CD4-positive, alpha-beta T cell (primary cell): ENCODE results near the gene MEX3C. TPM values are rescaled to one million over a fixed set of nuclear protein-coding genes. Genes with fewer than 3 reads are reported as not detected.

Experiments
- ATAC-seq: fragments of 200-7000 bp; cut with Tn5 transposase; one replicate; pipeline ENCODE4 v1.10.0; 2022; ENCODE audit warnings: mild to moderate bottlenecking; ENCODE audit not compliant: poor library complexity
- CTCF ChIA-PET: fragments of 350-600 bp; sonication (Branson Sonifier 250); formaldehyde crosslinking; loops from one replicate; lab custom pipeline; 2021; ENCODE audit warnings: antibody characterized with exemption, inconsistent platforms; lab: Charles Lee
- POLR2A ChIA-PET: fragments of 350-600 bp; sonication (Branson Sonifier 250); formaldehyde crosslinking; loops from one replicate; lab custom pipeline; 2021; ENCODE audit warnings: antibody characterized with exemption, inconsistent platforms; lab: Charles Lee
- DNase-seq, 14 experiments: peaks; one replicate each; pipeline ENCODE4 v3.0.0-alpha.2; 2013 to 2020; ENCODE audit warnings: mixed read lengths in 2 of 14
- H3K27ac ChIP-seq, 2 donors: one replicate each; pipeline versions ENCODE4 v1.5.1 to v1.7.0; 2013; ENCODE audit warnings: low read length in 2 of 2, low read depth in 1 of 2, mild to moderate bottlenecking in 1 of 2
- H3K27me3 ChIP-seq, 2 experiments: 1 replicate in 1 of 2; 2 replicates in 1 of 2; pipeline versions ENCODE4 v1.6.1 to v1.7.0; 2013; ENCODE audit warnings: low read length in 2 of 2, control low read depth in 1 of 2, mild to moderate bottlenecking in 1 of 2, moderate library complexity in 1 of 2; ENCODE audit not compliant: insufficient read depth in 2 of 2, control insufficient read depth in 1 of 2
- H3K36me3 ChIP-seq: one replicate; pipeline ENCODE4 v1.6.1; 2013; ENCODE audit warnings: low read length, control low read depth; ENCODE audit not compliant: insufficient read depth
- H3K4me1 ChIP-seq: one replicate; pipeline ENCODE4 v1.6.1; 2013; ENCODE audit warnings: low read length, control low read depth; ENCODE audit not compliant: insufficient read depth
- H3K4me3 ChIP-seq: one replicate; pipeline ENCODE4 v1.5.1; 2013; ENCODE audit warnings: mild to moderate bottlenecking, low read length, moderate library complexity
- H3K9me3 ChIP-seq, 2 experiments: 1 replicate in 1 of 2; 2 replicates in 1 of 2; pipeline versions ENCODE4 v1.6.1 to v1.7.0; 2013; ENCODE audit warnings: low read length in 2 of 2, mild to moderate bottlenecking in 2 of 2, control low read depth in 1 of 2, moderate library complexity in 1 of 2; ENCODE audit not compliant: control insufficient read depth in 1 of 2, insufficient read depth in 1 of 2
- H3K27ac Mint-ChIP-seq: one replicate; pipeline ENCODE4 v1.8.0; 2020; ENCODE audit warnings: mixed read lengths
- H3K27me3 Mint-ChIP-seq: one replicate; pipeline ENCODE4 v1.8.0; 2021; ENCODE audit warnings: mixed read lengths
- H3K36me3 Mint-ChIP-seq: one replicate; pipeline ENCODE4 v1.8.0; 2021; ENCODE audit warnings: low read depth, mixed read lengths
- H3K4me1 Mint-ChIP-seq: one replicate; pipeline ENCODE4 v1.8.0; 2021; ENCODE audit warnings: low read depth, mixed read lengths
- H3K4me3 Mint-ChIP-seq: one replicate; pipeline ENCODE4 v1.8.0; 2020; ENCODE audit warnings: mild to moderate bottlenecking, mixed read lengths
- H3K9me3 Mint-ChIP-seq: one replicate; pipeline ENCODE4 v1.8.0; 2020; ENCODE audit warnings: mixed read lengths
- intact Hi-C, 2 experiments: fragments of 100-400 bp; cut with DNase I in 1 of 2; cut with micrococcal nuclease in 1 of 2; formaldehyde crosslinking; loops; one replicate each; pipeline versions ENCODE4 v1.15.1 to v1.9.0; 2023 to 2025; cut with DNase I, micrococcal nuclease
- total RNA-seq, 174 experiments: library from RNA in 2 of 174; stranded (reverse) in 2 of 174; gene quantifications; one replicate each; pipeline ENCODE4 v1.2.3 and lab custom pipeline; 2021 to 2026
- TF ChIP-seq, protein P1 (sequence below): fragments of 200-600 bp; IDR thresholded peaks from one replicate; pipeline ENCODE4 v1.8.0; 2022; ENCODE audit warnings: antibody characterized with exemption, mild to moderate bottlenecking

The MEX3C gene
- total RNA-seq, 2 experiments from 2014 or later, result 70.8 to 76.1 TPM

DNA sequence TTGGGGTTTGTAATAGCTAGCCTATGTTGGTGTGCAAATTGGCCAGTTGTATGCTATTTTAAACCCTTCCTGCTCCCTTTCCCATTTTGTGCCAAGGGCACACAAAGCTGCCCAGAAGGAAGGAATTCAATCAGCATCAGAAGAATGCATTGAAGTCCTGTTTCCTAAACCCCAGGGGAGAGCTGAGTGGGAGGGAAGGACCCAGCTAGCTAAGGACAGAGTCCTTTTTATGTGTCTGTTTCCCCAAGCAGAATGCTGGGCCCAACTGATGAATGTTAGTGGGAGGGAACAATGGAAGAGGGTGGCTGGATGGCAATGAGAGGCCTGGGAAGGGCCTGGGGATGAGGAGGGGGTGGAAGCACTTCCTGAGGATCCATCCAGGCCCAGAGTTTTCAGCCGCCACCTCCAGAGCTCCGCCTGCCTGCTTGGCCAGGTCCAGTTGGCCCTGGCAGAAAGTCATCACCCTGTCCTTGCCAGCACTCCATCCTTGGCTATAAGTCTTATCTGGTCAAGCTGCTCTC is 32.7 kb downstream of the MEX3C start:
- H3K36me3 Mint-ChIP-seq, result no peaks in the 10 kb centered on the region
- TF ChIP-seq, protein P1, sequence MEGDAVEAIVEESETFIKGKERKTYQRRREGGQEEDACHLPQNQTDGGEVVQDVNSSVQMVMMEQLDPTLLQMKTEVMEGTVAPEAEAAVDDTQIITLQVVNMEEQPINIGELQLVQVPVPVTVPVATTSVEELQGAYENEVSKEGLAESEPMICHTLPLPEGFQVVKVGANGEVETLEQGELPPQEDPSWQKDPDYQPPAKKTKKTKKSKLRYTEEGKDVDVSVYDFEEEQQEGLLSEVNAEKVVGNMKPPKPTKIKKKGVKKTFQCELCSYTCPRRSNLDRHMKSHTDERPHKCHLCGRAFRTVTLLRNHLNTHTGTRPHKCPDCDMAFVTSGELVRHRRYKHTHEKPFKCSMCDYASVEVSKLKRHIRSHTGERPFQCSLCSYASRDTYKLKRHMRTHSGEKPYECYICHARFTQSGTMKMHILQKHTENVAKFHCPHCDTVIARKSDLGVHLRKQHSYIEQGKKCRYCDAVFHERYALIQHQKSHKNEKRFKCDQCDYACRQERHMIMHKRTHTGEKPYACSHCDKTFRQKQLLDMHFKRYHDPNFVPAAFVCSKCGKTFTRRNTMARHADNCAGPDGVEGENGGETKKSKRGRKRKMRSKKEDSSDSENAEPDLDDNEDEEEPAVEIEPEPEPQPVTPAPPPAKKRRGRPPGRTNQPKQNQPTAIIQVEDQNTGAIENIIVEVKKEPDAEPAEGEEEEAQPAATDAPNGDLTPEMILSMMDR, result no peak
- Histone ChIP-seq H3K4me3 (no peak overlapping the region), H3K9me3 (no peaks in the 10 kb centered on the region), H3K36me3 (no peaks in the 10 kb centered on the region), H3K27me3 (no peaks in the 10 kb centered on the region), H3K27ac (no peak overlapping the region), H3K4me1 (no peaks in the 10 kb centered on the region)
- H3K4me3 Mint-ChIP-seq, result no peak overlapping the region
- H3K27ac Mint-ChIP-seq, result no peak overlapping the region
- DNase-seq (no peak), ATAC-seq (no peak)
- peaks cover 13% of the 10 kb centered on the region for H3K4me1 Mint-ChIP-seq
- ChIA-PET CTCF (no interaction called here), POLR2A (no interaction called here)
- intact Hi-C loops, result no loop called here
- H3K9me3 Mint-ChIP-seq, result no peaks in the 10 kb centered on the region
- H3K27me3 Mint-ChIP-seq, result no peaks in the 10 kb centered on the region

DNA sequence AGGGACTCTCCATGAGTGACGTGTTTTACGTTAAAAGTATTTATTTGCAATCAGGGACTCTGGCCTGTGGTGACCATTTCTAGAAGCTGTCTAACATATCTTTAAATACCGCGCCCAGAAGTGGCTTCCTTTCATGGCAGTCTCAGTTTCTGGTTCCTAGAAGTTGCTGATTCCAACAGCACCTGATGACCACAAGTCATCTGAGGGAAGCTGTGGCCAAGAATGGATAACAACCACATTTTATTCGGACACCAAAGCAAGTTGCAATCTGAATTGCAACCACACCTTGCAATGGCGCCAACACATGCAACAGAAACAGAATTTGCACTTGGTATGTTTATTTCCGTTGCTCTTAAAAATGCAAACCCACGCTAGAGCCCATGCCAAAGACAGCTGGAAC is 33.1 kb downstream of the MEX3C start:
- Mint-ChIP-seq H3K4me3 (no peak overlapping the region), H3K36me3 (no peaks in the 10 kb centered on the region), H3K9me3 (no peaks in the 10 kb centered on the region), H3K27me3 (no peaks in the 10 kb centered on the region), H3K27ac (no peak overlapping the region), H3K4me1 (peaks cover 9% of the 10 kb centered on the region)
- CTCF ChIA-PET, result no interaction called here
- H3K27me3 ChIP-seq, result no peaks in the 10 kb centered on the region
- DNase-seq (no peak), ATAC-seq (no peak)
- H3K9me3 ChIP-seq, result no peaks in the 10 kb centered on the region
- no peak overlapping the region for H3K27ac ChIP-seq
- no peak overlapping the region for H3K4me3 ChIP-seq
- H3K4me1 ChIP-seq, result no peaks in the 10 kb centered on the region
- TF ChIP-seq, protein P1, result no peak
- H3K36me3 ChIP-seq, result no peaks in the 10 kb centered on the region
- intact Hi-C loops, result no loop called here
- POLR2A ChIA-PET, result no interaction called here

DNA sequence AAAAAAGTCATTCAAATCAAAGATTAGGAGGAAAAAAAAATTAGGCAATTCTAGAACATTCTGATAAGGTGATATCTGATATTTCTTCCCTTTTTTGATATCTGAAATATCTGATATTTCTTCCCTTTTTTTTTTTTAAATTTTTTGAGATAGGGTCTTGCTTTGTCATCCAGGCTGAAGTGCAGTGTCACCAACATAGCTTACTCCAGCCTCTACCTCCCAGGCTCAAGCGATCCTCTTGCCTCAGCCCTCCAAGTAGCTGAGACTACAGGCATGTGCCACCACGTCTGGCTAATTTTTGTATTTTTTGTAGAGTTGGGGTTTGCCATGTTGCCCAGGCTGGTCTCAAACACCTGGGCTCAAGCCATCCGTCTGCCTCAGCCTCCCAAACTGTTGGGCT is 33.9 kb downstream of the MEX3C start:
- no peaks in the 10 kb centered on the region for H3K9me3 Mint-ChIP-seq
- ChIA-PET POLR2A (no interaction called here), CTCF (no interaction called here)
- Histone ChIP-seq H3K4me1 (no peaks in the 10 kb centered on the region), H3K36me3 (no peaks in the 10 kb centered on the region), H3K27ac (no peak overlapping the region), H3K4me3 (no peak overlapping the region), H3K27me3 (no peaks in the 10 kb centered on the region), H3K9me3 (no peaks in the 10 kb centered on the region)
- no peak overlapping the region for H3K4me3 Mint-ChIP-seq
- H3K27ac Mint-ChIP-seq, result no peak overlapping the region
- ATAC-seq (no peak), DNase-seq (no peak)
- H3K4me1 Mint-ChIP-seq, result peaks cover under 1% of the 10 kb centered on the region
- TF ChIP-seq, protein P1, result no peak
- no peaks in the 10 kb centered on the region for H3K36me3 Mint-ChIP-seq
- intact Hi-C loops, result no loop called here
- no peaks in the 10 kb centered on the region for H3K27me3 Mint-ChIP-seq
